Urinary bladder (tissue), 4 donors: ENCODE measurements around the gene SPRY2. TPM values are rescaled to one million over a fixed set of nuclear protein-coding genes. Genes with fewer than 3 reads are reported as not detected.

Experiments used
- DNase-seq: peaks from one replicate; pipeline ENCODE4 v3.0.0-alpha.2; 2015; ENCODE audit errors: extremely low spot score
- H3K27ac ChIP-seq: one replicate; pipeline ENCODE4 v1.5.1; 2013; ENCODE audit warnings: low read depth, mild to moderate bottlenecking, moderate library complexity
- H3K36me3 ChIP-seq: one replicate; pipeline ENCODE4 v1.6.1; 2013; ENCODE audit warnings: mild to moderate bottlenecking, moderate library complexity; ENCODE audit not compliant: insufficient read depth
- H3K4me1 ChIP-seq: one replicate; pipeline ENCODE4 v1.6.1; 2013; ENCODE audit warnings: mild to moderate bottlenecking, moderate library complexity; ENCODE audit not compliant: insufficient read depth
- H3K4me3 ChIP-seq: one replicate; pipeline ENCODE4 v1.5.1; 2013; ENCODE audit warnings: low read depth, low read length
- WGBS: extraction: QIAGEN DNeasy Blood & Tissue Kit; methylation state at CpG from one replicate; pipeline ENCODE4 v1.1.7; 2013; 5-methylcytosine and 5-hydroxymethylcytosine counted together
- polyA plus RNA-seq: library from polyadenylated mRNA; stranded (reverse); fragments of 200-250 nt; gene quantifications from one replicate; pipeline ENCODE4 v1.2.3, GENCODE V29; 2013
- total RNA-seq: library from RNA; depleted of rRNA; stranded (reverse); fragments of >200 nt; gene quantifications from one replicate; pipeline ENCODE4 v1.2.3, GENCODE V29; 2014
- donor health status: healthy with polysubstance abuse.
- donor health status: healthy.

SPRY2 gene
- total and polyA plus RNA-seq, 2 donors = 34.9 to 54.5 TPM

DNA sequence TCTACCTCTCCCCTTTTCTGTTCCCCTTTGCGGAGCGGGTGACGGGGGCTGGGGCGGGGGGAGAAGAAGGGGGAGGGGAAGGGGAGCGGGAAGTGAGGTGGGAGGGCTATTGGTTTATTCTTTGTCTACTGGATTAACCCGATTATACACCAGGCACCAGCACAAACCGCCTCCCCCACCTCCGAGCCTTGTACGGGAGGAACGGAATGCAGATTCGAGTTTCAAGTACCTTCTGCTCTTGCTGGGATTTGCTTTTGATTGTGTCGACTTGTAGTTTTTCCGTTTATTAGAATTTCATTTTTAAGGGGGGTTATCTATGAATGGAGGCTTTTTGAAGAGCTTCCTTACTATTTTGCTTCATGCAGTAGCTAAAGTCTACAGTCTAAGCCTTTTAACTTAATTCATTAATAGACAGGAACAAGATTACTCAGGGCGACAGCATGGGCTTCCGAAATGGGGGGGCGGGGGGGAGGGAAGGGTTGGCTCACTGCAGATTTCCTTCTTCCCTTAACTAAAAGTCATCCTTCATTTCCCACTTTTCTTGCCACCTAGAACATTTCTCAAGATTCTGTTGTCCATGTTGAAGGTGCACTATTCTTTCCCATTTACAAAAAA lies 937 bp upstream of the SPRY2 start:
- H3K36me3 ChIP-seq = no peaks in the 10 kb centered on the region
- DNase-seq = no peak
- peak overlapping the region; percentile 89 for H3K4me3 ChIP-seq
- H3K4me1 ChIP-seq = no peaks in the 10 kb centered on the region
- H3K27ac ChIP-seq = peak overlapping the region; percentile 95
- WGBS = 0% methylated on average over 15 of the region's 16 CpGs

DNA sequence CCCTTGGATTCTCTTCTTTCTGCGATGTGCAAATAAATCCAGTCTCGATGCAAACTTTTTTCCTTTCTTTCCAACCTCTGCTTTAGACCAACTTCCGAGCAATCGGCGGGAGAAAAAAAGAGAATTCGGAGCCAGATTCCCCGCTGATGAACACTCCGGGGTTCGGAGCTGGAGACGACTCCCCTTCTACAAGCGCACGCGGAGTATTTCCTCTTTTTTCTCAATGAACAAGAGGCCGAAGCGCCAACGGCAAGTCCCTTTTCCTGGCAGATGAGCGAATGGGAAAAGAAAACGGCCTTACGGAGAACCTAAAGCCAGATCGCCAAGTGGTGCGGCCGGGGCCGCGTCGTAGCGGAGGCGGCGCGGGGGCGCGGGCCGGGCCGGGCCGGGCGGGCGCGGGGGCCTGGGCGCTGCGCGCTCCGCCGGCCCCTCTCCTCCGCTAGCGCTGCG lies 250 bp downstream of the SPRY2 start:
- H3K4me3 ChIP-seq = peak overlapping the region; percentile 89
- no peak for DNase-seq
- no peaks in the 10 kb centered on the region for H3K36me3 ChIP-seq
- under 1% methylated on average over 43 of the region's 45 CpGs for WGBS
- no peaks in the 10 kb centered on the region for H3K4me1 ChIP-seq
- peak overlapping the region; percentile 95 for H3K27ac ChIP-seq

DNA sequence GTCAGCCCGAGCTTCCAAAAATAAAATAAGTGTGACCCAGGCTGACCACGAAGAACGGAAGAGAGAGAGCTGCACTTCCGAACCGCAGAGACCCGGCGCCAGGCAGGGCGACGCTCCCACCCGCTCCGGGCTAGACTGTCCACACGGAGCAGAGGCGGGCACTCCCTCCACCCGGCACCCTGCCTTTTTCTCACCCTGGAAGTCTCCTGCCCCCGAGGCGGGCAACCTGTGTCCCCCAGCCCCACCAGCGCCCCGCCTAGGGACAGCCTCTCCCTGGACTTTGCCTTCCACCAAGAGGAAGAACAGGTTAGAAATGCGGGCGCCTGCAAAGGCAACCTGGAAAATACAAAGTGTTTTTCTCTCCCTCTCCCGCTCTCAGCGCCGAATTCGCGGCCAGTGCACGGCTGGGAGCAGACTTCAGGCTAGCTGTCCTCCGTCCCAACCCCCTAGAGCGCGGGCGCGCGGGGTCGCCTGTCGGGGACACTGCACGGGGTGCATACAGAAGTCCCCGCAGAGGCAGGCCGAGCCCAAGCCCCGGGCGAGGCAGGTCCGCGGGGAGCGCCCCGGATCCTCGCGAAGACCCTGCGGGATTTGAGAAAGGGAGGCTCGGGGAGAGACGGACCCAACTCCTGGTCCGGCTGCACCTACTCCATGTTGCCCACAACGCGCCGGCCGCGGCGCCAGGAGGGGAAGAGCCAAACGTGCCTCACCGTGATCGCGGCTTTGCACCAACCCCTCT lies 845 bp downstream of the SPRY2 start:
- Histone ChIP-seq H3K27ac (peak overlapping the region; percentile 95), H3K4me3 (peak overlapping the region; percentile 89), H3K4me1 (no peaks in the 10 kb centered on the region), H3K36me3 (no peaks in the 10 kb centered on the region)
- DNase-seq = no peak
- under 1% methylated on average over 59 of the region's 59 CpGs for WGBS

DNA sequence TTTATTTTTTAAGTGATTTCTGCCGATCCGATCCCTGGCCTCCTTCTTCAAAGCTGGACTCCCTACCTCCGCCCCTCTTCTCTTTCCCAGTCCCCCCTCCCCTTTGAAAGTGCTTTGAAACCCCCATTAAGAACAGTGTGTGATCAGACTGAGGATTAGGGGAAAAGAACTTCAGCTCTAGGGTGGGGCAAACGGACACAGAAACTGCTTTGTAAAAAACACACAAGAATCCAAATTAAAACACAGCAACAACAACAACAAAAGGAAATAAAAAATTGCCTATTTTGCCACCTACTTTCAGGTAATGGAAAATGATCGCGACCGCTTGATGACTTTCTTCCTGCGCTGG lies 1.4 kb downstream of the SPRY2 start:
- WGBS = under 1% methylated on average over 8 of the region's 8 CpGs
- Histone ChIP-seq H3K36me3 (no peaks in the 10 kb centered on the region), H3K4me3 (peak overlapping the region; percentile 89), H3K27ac (peak overlapping the region; percentile 95), H3K4me1 (no peaks in the 10 kb centered on the region)
- no peak for DNase-seq

DNA sequence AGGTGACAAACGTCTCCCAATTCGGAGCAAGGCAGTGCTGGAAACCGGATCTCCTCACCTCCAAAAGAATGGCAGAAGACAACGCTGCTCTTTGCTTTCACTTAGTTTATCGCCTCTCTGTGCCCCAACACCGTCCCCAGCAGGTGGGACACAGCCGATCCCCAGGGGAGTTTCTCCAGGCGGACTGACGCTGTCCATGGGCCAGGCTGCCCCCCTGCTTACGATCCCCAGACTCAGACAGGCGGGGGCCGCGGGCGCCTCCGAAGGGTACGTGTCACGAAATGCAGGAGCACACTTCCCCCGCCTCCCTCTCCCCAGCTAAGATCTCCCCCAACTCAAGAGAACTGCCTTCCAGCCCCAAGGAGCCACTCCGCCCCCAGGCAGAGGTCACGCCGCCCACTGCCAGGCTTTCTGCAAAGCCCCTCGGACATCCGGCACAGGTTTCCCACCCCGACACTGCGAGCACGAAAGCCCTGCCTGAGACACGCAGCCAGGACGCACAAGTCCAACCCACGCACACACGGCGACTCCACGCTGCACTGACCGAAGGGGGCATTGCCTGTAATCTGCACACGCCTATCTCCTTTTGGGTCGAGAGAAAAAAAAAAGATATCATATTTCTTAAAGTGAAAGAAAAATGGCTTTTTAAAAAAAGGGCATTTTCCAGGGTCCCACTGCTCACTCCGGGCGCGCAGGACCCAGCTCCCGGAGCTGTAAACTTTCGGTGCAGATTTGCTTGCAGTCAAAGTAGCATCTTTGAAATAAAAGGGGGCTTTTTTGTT lies 2.0 kb downstream of the SPRY2 start:
- no peaks in the 10 kb centered on the region for H3K4me1 ChIP-seq
- H3K27ac ChIP-seq = peak overlapping the region; percentile 77
- under 1% methylated on average over 40 of the region's 40 CpGs for WGBS
- H3K4me3 ChIP-seq = peak overlapping the region; percentile 89
- peak; percentile 70 for DNase-seq
- no peaks in the 10 kb centered on the region for H3K36me3 ChIP-seq

DNA sequence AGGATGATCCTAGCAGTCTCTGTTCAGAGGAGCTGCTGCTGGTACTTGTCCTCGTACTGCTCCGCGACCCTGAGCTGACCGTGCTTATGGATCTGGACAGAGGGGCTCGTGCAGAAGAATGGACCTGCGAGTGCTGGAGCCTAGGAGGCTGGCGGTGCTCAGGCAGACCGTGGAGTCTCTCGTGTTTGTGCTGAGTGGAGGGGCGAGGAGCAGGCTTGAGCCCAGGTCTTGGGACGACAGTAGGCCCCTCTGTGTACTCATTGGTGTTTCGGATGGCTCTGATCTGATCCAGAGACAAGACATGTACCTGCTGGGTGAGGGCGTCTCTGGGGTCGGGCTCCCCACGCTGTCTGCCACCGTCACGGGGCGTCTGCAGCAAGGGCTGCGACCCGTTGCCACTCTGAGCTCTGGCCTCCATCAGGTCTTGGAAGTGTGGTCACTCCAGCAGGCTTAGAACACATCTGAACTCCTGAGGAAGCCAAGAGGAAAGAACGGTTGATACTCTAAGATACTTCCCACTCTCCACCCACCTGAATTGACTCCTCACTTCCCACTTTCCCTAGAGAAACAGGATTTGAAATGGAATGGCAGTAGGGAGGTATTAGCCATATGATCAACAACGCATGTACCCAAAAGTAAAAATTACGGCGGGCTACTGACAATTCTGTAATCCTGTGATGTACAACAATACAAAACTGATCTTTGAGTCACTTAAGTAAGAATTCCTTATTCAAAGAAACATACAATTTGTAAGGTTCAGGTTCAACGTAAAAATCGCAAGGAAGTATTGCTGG lies 3.4 kb downstream of the SPRY2 start:
- WGBS = 39% methylated on average over 26 of the region's 26 CpGs
- Histone ChIP-seq H3K36me3 (no peaks in the 10 kb centered on the region), H3K4me1 (no peaks in the 10 kb centered on the region), H3K27ac (no peak overlapping the region), H3K4me3 (peak overlapping the region; percentile 35)
- no peak for DNase-seq

DNA sequence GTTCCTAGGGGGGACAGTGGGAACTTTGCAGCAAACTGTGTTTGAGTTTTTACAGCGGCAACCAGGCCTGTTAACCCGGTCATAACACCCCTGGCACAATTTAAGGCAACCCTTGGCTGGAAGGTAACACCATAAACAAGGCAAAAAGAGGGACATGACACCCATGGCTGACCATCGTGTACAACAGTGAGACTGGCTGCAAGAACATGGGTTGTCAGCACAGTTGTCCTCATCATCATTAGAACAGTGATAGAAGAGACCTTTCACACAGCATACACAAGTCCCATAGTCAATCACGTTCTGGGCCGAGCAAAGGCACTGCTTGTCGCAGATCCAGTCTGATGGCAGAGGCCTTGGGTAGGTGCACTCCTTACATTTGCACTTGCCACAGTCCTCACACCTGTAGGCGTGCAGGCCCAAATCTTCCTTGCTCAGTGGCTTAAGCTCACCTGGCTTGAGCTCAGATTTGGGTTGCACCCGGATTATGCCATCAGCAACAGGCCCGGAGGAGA lies 4.1 kb downstream of the SPRY2 start:
- H3K36me3 ChIP-seq = no peaks in the 10 kb centered on the region
- no peak overlapping the region for H3K27ac ChIP-seq
- H3K4me1 ChIP-seq = no peaks in the 10 kb centered on the region
- DNase-seq = no peak
- 38% methylated on average over 9 of the region's 9 CpGs for WGBS
- H3K4me3 ChIP-seq = peak overlapping the region; percentile 35

DNA sequence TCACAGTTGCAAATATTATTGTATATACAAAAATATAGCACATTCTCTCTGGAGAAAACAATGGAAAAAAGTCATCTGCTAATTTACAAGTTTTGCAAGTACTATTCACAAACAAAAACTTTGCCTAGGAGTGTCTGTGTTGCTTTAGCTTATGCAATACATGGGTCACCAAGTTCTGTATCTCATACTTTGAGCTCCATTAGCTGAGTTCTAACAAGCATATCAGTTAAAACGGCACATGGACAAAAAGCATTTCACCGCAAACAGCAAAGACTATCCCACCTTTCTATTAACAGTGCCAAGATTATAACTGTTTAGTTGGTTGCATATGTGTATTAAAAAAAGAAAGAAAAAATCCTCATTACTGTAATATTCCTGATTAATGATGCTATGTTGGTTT lies 4.6 kb downstream of the SPRY2 start:
- Histone ChIP-seq H3K4me1 (no peaks in the 10 kb centered on the region), H3K27ac (no peak overlapping the region), H3K4me3 (peak overlapping the region; percentile 35), H3K36me3 (no peaks in the 10 kb centered on the region)
- WGBS = 31% methylated on average over 2 of the region's 2 CpGs
- DNase-seq = no peak

DNA sequence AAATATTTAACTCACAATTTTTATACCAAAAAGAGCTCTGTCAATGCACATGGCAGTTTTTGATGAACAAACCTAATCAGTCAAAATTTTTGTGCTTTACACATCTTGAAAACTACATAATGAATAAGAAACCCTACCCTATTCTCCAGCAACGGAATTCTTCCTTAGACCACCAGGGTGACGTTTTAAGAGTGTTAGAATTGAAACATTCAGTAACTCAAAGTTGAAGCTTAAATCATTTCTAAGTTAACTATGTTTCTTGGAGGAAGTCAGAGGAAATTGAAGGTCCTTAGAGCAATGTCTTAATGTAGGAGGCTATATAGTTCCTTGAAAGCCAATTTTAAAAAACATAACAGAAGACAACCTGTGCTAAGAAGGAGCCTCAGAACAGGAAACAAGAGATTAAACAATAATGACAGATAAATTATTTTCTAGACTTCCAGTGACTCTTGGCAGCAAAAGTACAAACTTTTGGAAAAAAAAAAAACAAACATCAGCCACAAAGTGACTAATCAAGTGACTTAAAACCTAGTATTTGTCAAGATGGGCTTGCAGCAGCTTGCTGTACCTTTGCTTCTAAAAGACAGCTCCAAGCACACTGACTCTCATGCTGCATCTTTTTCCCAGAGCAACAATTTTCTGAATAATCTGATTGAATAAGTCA lies 6.2 kb downstream of the SPRY2 start:
- peak overlapping the region; percentile 50 for H3K27ac ChIP-seq
- no peak for DNase-seq
- H3K36me3 ChIP-seq = no peaks in the 10 kb centered on the region
- H3K4me3 ChIP-seq = no peak overlapping the region
- no peaks in the 10 kb centered on the region for H3K4me1 ChIP-seq
- WGBS = 47% methylated on average over 2 of the region's 2 CpGs

DNA sequence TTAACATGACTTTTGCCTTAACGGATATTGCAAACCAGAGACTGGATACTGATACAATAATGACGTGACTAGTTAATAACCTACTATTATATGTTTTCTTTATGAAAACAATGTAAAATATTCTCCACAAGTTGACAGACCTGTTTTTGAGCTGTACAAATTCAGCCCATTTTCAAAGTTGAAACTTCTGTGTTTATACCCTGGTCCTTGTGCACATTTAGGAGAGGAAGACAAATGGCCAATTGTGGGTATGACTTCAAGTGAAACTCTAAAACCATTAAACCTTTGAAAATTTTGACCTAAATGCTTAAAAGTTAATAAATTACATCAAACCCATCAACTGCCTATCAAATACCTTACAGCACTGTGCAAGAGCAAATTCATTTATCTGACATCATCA lies 8.9 kb downstream of the SPRY2 start:
- H3K36me3 ChIP-seq = no peaks in the 10 kb centered on the region
- no peak for DNase-seq
- 88% methylated on average over 2 of the region's 2 CpGs for WGBS
- no peak overlapping the region for H3K27ac ChIP-seq
- no peaks in the 10 kb centered on the region for H3K4me1 ChIP-seq
- no peak overlapping the region for H3K4me3 ChIP-seq

DNA sequence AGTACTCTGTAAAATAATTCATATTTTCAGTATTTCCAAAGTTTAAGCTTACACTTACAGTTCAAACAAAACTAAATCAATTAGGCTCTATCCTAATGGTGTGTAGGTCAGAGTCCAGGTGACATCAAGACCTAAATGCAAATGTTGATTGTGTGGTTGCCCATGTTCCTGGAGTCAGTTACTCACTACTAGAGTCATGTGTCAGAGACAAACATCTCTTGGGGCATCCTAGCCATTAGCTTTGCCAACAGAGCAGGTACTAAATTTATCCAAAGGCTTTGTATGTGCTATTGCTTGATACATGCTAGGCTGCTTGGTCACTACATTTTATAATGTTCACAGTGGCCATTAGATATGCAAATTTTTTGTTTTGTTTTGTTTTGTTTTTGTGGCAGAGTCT lies 11.7 kb downstream of the SPRY2 start:
- Histone ChIP-seq H3K36me3 (no peaks in the 10 kb centered on the region), H3K4me3 (no peak overlapping the region), H3K27ac (no peak overlapping the region), H3K4me1 (no peaks in the 10 kb centered on the region)
- DNase-seq = no peak

DNA sequence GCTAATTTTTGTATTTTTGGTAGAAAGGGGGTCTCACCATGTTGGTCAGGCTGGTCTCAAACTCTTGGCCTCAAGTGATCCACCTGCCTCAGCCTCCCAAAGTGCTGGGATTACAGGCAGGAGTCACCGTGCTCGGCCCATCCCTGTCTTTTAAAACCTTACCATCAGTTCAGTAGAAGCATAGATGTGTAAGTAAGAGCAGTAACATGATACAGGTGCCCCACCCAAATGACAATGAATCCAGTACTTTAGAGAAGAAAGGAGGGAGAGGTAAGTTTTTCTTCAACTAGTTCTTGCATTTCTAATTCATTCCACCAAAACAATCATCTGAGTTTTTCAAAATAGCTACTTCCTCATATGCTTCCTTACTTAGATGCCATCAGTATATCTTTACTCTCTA lies 21.9 kb downstream of the SPRY2 start:
- Histone ChIP-seq H3K27ac (no peak overlapping the region), H3K36me3 (no peaks in the 10 kb centered on the region), H3K4me1 (no peaks in the 10 kb centered on the region), H3K4me3 (no peak overlapping the region)
- no peak for DNase-seq
- WGBS = 98% methylated on average over 2 of the region's 2 CpGs
